ENCODE results near the gene CD274.

- no peak for TF ChIP-seq JUND (IDR thresholded peaks at IDR 0.05; ENCODE audit: low read length)
- TF ChIP-seq GTF2F1 (IDR thresholded peaks at IDR 0.05; ENCODE audit: borderline replicate concordance, low read depth, low read length), result no peak
- no peak for TF ChIP-seq POU5F1 (IDR thresholded peaks at IDR 0.05; ENCODE audit: low read depth, low read length)
- TF ChIP-seq, protein P1, sequence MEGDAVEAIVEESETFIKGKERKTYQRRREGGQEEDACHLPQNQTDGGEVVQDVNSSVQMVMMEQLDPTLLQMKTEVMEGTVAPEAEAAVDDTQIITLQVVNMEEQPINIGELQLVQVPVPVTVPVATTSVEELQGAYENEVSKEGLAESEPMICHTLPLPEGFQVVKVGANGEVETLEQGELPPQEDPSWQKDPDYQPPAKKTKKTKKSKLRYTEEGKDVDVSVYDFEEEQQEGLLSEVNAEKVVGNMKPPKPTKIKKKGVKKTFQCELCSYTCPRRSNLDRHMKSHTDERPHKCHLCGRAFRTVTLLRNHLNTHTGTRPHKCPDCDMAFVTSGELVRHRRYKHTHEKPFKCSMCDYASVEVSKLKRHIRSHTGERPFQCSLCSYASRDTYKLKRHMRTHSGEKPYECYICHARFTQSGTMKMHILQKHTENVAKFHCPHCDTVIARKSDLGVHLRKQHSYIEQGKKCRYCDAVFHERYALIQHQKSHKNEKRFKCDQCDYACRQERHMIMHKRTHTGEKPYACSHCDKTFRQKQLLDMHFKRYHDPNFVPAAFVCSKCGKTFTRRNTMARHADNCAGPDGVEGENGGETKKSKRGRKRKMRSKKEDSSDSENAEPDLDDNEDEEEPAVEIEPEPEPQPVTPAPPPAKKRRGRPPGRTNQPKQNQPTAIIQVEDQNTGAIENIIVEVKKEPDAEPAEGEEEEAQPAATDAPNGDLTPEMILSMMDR (IDR thresholded peaks at IDR 0.05; ENCODE audit: control extremely low read depth in 1 of 3, insufficient read depth in 1 of 3, low read depth in 1 of 3, low read length in 3 of 3), result no peak
- TF ChIP-seq RAD21 (IDR thresholded peaks at IDR 0.05 in 1 of 2, conservative IDR thresholded peaks at IDR 0.05 in 1 of 2; ENCODE audit: low read depth in 2 of 2, low read length in 2 of 2), result no peak
- TF ChIP-seq EGR1 (IDR thresholded peaks at IDR 0.05; ENCODE audit: borderline replicate concordance, low read depth, low read length), result no peak
Measured at GRCh38 chr9:5441043-5441442, 9.3 kb upstream of the CD274 start.
